ENCODE results near the gene GBX2.
A peak's percentile ranks its signal among the peaks of the same experiment; 100 is the strongest.
"Not testable (repeated sequence)": the region's sequence is repeated elsewhere in the genome, so short reads cannot be mapped to it uniquely, and the experiment has no call there.

Gene GBX2

DNA sequence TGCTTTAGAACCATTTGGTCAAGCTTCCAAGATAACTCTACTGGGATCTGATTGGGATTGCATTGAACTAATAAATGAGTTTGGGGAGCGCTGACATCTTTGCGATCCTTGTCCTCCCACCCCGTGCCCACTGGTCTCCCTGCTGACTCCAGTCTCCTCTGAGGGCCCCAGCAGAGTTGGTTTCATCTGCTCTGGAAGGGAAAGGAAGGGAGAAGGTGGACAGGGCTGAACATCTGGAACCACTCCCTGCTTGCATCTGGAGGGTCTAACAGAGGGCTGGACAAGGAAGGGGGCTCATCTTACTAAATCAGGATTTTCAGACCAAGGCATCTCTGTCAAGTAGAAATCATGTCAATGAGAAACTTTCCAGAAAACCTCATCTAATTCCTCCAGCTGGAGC is 12.8 kb downstream of the GBX2 start:
- DNase-seq, result no peak

DNA sequence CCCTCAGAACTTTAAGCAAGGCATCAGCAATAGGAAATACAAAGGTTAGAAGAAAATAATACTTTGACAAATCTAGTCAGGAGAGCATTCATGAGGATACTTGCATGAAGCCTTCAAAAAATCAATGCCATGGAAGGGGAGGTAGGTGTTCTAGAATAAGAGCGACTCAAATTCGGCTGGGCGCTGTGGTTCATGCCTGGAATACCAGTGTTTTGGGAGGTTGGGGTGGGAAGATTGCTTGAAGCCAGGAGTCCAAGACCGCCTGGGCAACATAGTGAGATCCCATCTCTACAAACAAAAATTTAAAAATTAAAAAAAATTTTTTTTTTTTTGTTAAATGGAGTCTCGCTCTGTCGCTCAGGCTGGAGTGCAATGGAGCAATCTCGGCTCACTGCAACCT is 21.8 kb downstream of the GBX2 start:
- no peak for DNase-seq

DNA sequence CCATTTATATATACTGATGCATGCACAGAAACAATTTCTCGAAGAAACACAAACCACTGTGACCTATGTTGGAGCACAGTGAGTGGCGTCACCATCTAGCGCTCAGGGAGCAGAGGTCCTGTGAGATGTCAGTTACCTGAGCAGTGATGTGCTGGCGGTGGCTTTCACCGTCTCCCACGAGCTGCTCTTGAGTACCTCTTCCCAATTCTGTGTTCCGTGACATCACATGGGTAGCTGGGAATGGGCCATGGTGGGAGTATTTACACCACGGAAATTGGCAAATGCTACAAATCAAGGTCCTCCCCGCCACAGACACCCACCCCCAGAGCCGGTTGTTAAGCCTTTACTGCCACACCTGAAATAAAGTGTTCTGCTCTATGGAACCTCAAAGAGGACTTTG is 24.4 kb downstream of the GBX2 start:
- no peak for DNase-seq

DNA sequence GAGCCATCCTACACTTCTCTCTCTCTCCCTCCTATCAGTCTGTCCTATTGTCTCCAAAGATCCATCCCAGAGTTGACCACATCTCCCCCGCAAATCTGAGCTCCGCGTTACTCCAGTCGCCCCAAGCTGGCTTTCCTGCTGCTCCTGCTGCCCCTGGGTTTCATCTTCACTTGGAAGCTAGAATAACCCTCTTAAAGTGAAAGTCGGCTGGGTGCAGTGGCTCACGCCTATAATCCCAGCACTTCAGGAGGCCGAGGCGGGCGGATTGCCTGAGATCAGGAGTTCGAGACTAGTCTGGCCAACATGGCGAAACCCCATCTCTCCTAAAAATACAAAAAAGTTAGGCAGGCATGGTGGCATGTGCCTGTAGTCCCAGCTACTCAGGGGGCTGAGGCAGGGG is 26.6 kb downstream of the GBX2 start:
- DNase-seq, result not testable (repeated sequence)

DNA sequence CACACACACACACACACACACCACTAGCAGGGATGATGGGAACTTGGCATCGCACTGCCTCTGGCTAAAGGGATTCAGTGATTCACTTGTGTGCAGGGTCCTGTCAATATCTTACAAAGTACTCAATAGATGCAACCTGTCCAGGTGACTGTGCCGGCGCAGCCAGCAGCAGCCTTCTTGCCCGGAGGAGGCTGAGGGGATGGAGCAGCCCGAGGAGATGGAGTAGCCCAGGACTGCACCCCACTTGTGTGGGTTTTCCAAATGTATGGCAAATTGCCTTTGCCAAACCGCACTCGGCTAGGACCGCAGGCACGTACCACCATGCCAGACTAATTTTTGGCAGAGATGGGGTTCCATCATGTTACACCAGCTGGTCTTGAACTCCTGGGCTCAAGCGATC is 31.1 kb downstream of the GBX2 start:
- DNase-seq, result no peak

DNA sequence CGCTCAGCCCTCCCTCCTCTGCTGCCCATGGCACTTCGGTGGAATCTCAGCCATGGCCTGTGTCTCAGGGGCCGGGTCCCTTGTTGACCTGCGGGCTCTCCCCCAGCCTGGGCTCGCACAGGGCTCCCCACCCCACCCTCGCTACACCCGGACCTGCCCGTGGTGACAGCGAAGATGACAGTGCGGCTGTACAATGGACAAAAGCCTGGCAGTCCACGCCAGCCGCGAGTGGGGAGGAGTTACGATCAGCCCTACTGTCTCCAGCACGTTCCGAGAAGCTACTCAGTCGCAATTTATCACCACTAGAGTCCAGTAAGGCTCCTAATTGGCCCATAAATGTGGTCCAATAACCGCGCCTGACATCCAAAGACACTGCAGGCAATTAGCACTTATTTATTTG is 31.6 kb downstream of the GBX2 start:
- DNase-seq, result no peak

DNA sequence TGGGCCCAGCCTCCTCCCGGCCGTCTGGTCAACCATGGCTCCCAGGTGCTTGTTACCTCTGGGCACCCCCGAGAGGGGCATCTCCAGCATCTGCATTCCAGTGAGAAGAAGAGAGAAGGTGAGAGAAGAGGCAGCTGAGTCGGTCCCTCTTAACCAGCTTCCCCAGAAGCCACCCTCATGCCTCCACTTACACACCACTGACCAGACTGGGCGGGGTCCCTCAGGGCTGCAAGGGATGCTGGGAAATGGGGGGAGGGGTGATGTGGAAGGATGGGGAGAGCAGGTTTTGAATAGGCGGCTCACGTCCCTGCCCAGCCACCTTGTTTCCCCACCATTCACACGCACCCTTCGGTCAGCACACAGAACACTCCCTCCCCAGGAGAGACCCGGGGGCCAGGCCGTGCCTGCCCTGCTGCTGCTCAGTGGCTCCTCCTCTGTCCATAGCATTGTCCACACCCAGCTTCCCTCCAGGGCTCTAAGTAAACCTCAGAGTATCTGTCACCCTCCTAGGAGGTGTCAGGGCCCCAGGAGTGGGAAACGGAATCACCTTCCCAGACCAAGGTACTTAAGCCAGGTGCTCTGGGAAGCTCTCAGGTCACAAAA is 34.7 kb downstream of the GBX2 start:
- DNase-seq, result no peak

DNA sequence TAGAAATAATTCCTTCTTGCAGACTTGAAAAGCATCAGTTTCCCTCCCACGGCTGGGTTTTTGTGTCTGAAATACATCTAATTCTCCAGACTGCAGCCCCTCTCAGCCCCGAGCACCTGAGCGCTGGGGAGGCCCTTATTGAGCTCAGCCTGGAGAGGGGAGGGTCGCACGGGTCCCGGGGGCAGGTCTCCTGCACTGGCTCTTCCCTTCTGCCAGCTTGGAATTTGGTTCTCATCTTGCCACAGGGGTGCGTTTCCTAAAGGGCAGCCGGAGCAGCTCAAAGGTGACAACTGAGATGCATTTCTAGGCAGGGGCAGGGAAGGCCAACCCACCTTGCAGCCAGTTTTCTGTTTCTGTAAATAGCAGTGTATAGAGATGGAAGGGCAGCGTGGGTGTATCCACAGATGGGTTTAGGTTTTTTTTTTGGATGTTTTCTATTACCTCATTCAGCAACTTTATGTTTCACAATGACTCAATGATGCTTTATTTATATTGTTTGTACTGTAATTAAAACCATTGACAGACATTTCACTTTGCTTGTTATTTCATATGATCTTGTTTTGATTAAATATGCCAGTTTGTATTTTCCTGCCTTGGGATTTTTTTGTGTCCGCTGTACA is 37.0 kb downstream of the GBX2 start:
- no peak for DNase-seq

DNA sequence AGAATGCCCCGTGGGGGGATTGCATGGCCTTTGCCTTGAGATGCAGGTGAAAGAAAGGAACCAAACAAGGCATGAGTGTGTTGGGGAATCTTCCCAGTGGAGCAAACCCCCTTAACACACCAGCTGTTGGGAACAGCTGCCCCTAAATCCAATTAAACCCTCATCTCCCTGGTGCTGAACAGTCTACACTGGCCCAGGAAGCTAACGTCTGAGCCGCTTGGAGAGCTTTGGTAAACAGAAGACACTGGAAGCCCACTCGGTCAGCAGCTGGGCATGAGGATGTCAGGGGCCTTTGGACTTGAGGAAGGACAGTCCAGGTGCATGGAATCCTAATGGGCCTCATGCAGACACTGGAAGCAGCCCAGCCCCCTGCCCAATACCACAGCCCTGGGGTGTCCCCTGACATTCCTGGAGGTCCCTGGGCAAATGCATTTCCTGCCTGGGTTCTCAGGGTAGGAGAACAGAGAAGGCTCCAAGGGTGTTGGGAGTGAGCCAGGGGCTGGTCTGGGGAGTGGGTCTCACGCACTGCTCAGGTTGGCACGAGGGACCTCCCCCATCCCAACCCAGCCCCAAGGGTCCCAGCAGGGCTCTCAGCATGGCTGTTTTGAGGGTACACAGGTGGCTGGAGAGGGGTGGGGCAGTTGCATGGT is 37.7 kb downstream of the GBX2 start:
- DNase-seq, result no peak

DNA sequence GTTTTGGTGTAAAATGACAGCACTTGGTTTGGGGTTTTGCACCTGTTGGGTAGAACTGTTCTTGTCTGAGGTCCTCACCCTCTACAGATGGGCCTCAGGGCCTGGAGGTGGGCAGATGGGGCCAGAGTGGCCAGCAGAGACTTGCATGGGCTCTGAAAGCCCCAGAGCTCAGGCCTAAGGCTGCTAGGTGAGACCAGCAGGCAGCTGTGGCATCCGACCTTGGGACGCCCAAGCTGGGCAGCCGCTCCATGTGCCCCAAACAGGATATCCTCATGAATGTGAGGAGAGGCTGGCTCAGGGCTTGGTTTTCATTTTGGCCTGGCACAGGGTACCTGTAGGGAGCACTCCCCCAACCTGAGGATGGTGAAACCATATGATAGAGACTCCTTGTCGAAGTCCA is 38.3 kb downstream of the GBX2 start:
- no peak for DNase-seq

DNA sequence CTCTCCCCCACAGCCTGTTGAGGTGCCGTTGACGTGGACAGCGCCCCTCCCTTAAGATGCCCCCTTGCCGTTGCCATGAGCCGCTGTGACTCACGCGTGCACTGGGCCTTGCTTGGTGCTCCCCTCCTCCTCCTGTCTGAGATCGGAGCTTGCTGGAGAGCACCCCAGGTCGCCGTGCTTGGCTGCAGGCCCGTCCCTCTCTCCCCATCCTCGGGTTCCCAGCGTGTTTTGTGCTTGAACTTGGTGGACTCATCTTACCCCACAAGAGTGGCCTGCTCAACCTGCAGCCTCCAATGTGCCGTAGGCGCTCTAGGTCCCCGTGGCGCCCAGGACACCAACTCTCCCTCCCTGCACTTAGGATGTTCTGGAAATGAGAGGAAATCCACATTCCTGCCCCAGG is 39.9 kb downstream of the GBX2 start:
- DNase-seq, result no peak

DNA sequence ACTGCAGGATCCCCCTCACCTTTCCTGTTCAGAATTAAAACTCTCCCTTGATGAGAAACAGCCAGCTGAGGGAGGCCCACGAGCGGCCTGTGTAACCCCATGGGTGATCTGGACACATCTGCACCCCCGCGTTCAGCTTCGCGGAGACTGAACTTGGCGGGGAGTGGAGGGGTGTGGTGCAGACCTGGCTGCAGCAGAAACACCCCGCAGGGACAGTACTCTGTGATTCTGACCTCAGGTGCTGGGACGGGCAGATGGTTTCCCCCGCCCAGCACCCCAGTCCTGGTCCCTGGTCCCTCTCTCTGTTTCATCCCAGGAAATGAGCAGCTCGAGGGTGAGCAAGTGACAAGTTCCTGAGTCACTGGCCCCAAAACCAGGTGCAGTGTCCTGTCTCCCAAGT is 41.2 kb downstream of the GBX2 start:
- DNase-seq, result no peak

DNA sequence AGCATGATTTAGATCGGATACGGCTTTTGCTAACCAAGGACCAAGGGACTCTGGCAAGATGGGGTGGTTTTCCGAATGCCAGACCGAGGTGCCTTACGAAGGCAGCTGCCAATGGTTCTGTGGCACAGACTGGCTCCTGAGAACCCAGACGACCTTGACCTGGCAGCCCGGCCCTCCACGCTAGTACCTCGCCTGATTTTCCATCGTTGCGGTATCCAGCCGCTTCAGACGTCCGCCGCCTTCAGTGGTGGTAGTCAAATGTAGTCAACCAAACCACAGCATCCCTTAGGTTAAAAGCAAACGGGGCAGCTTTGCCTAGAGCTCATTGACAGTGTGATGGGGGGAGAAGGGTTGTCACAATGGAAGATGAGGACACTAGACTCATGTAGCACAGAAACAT is 42.6 kb downstream of the GBX2 start:
- no peak for DNase-seq

DNA sequence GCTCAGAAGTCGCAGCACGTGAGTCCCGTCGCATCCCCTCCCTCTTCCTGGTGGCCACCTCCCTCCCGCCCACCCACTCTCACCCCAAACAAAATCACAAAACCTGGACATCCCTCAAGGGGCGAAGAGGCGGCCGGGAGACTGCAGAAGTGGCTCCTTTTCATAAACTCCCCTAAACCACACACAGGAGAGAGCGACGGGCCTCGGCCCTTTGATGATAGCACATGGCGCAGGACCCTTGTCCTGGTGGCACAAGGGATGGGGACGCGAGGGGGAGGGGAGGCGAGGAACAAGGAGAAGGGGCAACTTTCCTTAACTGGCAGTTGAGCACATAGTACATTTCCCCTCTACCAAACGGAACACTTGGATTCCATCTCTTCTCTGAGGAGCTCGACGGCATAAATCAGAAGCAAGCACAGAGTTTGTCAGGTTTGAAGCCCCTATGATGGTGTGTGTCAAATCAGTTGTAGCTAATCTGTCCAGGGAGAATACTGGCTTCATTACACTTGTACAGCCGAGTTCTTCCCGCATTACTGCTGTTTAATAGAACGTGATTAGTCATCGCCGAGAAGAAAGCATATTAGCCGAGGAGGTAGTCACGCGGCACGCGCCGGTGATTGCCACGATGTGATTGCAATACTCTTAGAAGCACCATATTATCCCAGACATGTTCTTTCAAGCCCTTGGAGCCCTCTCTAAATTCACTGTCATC is 43.8 kb downstream of the GBX2 start:
- DNase-seq, result no peak

DNA sequence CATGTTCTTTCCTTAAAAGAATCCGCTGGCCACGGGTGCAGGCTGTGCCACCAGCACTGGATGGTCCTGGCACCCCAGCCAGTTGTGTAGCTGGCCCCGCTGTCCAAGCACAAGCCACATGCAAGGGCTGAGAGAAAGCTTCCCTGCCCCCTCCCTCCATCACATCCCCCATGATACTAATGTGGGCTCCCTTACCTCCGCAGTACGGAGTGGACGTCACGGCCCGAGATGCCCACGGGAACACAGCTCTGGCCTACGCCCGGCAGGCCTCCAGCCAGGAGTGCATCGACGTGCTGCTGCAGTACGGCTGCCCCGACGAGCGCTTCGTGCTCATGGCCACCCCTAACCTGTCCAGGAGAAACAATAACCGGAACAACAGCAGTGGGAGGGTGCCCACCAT is 44.5 kb downstream of the GBX2 start:
- no peak for DNase-seq

DNA sequence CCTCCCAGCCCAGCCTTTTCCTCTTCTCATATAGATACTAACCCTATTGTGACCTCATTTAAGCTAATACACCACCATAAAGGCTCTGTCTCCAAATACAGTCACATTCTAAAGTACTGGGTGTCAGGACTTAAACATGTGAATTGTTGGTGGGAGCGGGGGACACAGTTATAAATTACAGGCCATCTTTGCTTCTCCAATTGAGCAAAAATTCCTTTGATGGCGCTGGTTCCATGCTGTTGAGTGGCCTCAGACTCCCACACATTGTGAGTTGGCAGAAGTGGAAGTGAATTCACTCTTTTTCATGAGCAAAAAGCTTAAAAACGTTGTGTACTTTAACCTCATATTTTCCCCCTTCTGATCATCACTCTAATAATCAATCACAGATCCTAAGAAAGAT is 46.0 kb downstream of the GBX2 start:
- no peak for DNase-seq

DNA sequence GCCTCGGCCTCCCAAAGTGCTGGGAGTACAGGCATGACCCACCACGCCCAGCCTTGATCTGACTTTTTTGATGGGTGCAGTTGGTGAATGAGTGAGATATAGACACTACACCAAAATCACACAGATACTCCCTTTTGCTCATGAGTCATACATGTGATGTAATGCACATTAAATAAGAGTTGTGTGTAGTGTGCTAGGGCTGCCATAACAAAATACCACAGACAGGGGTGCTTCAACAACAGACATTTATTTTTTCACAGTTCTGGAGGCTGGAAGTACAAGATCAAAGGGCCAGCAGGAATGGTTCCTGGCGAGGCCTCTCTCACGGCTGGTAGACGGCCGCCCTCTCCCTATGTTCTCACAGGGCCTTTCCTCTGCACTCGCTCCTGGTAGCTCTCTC is 46.6 kb downstream of the GBX2 start:
- no peak for DNase-seq

DNA sequence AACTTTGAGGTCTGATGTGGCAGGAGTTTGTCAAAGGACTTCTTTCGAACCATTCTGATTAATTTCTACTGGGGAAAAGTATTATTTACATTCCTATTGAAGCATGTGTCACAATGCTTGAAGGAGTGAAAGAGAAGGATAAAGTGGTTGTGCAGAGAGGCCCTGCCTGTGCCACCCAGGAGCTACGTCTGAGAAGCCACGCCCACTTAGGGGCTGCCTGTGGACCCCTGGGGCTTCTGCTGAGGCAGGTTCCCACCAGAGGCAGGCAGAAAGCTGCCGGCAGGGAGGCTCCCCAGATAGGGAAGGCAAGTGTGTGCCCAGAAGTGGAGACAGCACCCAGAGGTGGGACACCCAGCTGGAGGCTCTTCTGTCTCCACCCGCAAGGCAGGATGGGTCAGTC is 47.4 kb downstream of the GBX2 start:
- DNase-seq, result no peak

DNA sequence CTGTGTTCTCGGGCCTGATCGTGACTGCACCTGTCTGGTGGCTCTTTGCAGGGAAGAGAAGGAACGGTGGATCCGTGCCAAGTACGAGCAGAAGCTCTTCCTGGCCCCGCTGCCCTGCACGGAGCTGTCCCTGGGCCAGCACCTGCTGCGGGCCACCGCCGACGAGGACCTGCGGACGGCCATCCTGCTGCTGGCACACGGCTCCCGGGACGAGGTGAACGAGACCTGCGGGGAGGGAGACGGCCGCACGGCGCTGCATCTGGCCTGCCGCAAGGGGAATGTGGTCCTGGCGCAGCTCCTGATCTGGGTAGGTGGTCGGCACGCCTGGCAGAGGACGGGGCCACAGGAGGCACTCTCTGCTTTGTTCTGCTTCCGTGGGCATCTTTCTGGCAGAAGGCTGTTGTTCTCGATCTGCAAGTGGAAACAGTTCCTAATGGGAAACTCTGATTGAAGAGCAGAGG is 48.0 kb downstream of the GBX2 start:
- peak; percentile 55 to 57 for DNase-seq

DNA sequence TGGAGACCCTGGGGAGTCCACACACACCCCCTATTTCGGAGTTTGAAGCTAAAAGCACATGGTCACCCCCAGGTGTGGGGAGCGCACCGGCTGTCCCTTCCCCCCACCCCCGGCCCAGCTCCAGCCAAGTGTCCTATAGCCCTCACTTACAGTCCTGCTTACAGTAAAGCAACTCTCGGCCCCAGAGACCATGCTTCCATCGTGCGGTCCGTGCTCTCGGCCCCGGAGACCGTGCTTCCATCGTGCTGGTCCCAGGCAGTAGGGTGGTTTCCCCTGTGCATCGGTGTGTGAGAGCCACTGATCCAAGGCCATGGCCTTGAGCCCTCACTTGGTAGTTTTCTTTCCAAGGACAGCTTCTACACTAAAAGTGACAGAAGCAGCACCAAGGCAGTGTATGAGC is 48.7 kb downstream of the GBX2 start:
- no peak for DNase-seq

DNA sequence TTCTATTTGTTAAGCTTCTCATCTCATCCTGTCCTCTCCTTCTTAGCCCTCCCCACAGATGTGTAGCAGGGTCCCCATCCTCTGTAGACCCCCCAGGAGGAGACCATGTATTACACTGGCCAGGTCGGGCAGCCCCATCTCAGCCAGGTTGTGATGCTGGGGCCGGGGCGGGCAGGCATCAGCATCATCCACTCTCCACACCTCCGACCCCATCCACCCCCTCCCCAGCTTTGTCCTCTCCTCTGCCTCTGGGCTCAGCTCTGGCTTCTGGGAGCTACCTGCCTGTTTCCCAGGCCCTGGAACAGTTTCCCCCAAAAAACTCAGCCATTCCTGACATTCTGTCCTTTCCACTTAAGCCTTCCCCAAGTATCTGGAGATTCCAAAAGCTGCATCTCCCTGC is 49.2 kb downstream of the GBX2 start:
- DNase-seq, result no peak

DNA sequence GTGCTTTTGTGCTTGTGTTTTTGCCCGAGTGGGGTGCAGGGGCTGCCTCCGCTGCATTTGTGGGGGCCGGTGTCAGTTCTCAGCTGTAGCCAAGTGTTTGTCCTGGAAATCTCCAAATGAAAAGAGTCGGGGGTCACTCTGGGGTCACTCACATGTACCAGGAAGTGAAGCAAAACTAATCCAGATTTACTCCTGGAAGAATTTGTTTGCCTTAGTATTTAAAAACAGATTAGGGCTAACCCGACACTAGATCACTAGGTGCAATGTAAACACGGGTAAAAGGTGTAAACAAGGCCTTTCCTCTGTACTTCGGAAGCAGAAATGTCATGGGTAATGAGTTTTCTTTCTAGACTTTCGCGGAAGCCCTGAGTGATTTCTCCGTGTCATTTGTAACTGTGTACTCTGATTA is 50.3 kb downstream of the GBX2 start:
- DNase-seq, result no peak

DNA sequence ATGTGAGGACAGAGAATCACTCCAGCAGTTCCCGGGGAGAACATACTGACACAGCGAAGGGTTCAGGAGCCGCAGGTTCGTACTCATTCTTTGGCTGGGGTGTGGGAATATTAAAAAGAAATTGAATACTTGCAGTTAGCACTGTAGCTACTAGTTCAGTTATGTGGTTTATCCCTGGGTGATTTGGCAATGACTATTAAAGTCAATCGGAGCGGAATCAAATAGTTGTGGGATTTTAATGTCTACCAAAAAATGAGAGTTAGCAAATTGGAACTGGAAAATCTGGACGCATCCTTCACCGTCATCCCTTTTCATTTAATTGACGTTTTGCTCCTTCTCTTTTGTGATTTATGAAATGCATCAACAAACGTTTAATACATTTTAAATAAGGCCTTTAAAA is 50.8 kb downstream of the GBX2 start:
- no peak for DNase-seq
